CD4-positive, alpha-beta T cell treated with Interleukin-21 for 1 hour (primary cell): ENCODE data around the gene SYT14.
A peak's percentile ranks its signal among the peaks of the same experiment; 100 is the strongest.
"Not testable (repeated sequence)": the region's sequence is repeated elsewhere in the genome, so short reads cannot be mapped to it uniquely, and the experiment has no call there.

Source experiments
- DNase-seq: peaks from one replicate; pipeline ENCODE4 v3.0.0-alpha.2; 2020

SYT14 gene

DNA sequence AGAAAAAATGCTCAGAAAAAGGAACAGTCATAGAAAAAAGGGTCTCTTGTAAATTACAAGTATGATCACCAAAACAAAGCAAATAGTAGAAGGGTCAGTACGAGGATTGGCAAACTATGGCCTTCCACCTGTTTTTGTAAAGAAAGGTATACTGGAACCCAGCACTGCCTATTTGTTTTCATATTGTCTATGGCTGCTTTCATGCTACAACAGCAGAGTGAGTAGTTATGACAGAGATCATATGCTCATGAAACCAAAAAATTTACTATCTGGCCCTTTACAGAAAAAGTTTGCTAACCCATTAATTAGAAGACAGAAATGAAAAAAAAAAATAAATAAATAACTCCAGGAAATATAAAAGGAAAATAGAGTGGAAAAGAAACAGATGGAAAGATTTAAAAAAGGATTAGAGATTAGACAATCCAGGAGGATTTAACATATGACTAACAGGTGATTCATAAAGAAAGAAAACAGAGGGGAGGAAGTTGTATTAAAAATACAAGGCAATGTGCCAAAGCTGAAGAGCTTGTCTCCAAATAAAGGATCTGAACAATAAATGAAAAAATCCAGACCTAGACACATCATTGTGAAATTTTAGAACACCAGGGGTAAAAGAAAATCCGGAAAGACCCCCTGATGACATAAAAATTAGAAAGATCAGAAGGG is 186.0 kb downstream of the SYT14 start:
- DNase-seq, result no peak

DNA sequence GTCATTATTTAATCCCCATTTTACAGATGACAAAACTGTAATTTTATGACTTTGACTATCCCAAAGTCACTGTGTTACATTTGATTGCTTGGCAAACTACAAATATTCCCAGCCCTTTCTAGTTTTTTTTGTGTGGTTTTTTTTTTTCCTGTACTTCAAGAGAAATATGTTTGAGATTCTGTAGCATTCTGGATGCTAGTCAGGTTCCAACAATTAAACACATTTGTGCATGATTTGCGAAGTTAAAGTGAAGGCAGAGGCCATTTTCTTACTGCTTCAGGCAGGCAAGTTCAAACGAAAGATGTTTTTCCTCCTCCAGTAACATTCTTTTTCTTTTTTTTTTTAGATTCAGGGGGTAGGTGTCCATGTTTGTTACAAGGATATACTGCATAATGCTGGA is 186.7 kb downstream of the SYT14 start:
- DNase-seq, result no peak

DNA sequence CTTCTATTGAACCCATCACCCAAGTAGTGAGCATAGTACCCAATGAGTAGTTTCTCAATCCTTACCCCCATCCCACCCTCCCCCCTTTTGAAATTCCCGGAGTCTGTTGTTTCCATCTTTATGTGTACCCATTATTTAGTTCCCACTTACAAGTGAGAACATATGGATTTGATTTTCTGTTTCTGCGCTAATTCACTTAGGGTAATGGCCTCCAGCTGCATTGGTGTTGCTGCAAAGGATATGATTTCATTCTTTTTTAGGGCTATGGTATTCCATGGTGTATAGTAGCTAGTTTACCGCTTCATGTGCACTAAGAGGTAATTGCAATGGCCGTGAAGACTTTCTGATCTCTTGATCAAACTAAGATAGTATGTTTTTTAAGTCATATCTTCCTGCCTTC is 187.1 kb downstream of the SYT14 start:
- no peak for DNase-seq

GRCh38 chr1:210129092-210129491 is 191.1 kb downstream of the SYT14 start:
- DNase-seq, result no peak

GRCh38 chr1:210129759-210130158 is 191.7 kb downstream of the SYT14 start:
- no peak for DNase-seq

DNA sequence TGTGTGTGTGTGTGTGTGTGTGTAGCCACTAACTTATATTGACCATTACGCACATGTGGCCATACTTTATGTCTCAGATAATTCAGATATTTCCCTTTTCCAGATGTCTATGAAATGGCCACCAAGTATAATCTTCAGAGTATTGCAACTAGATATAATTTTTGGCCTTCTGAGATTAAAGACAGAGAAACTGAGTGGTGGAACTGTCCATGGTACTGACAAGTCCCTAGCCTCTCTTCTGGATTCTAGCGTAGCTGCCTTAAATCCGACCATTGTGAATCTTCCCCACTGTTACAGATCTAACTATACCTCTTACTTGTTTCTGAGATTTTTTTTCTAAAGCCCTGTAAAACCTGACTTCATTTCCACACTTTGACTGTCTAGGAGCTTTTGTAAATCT is 194.6 kb downstream of the SYT14 start:
- DNase-seq, result no peak

GRCh38 chr1:210143465-210144062 is 205.5 kb downstream of the SYT14 start:
- DNase-seq, result peak; percentile 23

GRCh38 chr1:210144736-210145135 is 206.7 kb downstream of the SYT14 start:
- DNase-seq, result no peak

GRCh38 chr1:210151052-210151672 is 213.1 kb downstream of the SYT14 start:
- no peak for DNase-seq

DNA sequence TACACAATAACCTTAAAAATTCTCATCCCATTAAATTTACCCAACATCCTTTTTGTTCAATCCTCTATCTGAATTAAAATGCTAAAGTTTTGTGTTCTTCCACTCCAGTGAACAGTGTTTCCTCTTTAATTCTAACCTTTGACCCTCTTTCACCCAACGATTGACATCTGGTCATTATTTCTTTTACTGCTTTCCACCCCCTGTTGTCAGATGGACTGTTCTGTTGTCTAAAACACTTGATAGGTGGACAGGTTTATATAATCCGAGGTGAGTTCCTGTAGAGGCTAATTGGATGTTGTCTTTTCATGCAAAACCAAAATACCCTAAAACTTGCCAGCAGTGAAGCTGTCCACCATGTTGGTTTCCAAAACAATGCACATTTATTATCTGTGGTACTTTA is 221.2 kb downstream of the SYT14 start:
- DNase-seq, result no peak

- no peak for DNase-seq
Observed at GRCh38 chr1:210170220-210170619, 232.2 kb downstream of the SYT14 start.

GRCh38 chr1:210174133-210174532 is 236.1 kb downstream of the SYT14 start:
- DNase-seq, result no peak

GRCh38 chr1:210185063-210185462 is 247.0 kb downstream of the SYT14 start:
- DNase-seq, result no peak

GRCh38 chr1:210187849-210188606 is 250.0 kb downstream of the SYT14 start:
- not testable (repeated sequence) for DNase-seq

DNA sequence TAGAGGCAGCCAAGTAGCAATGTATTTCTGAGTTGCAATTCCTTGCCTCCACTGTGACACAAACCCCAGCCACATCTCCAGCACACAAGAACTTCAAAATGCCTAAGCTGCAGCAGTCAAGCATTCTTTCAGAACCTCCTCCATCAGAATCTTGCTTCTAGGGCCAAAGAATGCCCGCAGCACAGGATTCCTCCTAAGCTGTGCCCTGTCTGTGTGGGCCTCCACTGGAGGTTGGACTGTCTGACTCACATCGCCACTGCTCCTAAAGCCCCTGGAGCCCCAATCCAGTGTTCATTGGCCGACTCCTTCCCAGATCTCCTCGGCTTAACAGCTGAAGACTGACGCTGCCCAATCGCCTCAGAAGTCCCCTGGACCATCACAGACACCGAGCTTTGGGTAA is 251.4 kb downstream of the SYT14 start:
- DNase-seq, result no peak

DNA sequence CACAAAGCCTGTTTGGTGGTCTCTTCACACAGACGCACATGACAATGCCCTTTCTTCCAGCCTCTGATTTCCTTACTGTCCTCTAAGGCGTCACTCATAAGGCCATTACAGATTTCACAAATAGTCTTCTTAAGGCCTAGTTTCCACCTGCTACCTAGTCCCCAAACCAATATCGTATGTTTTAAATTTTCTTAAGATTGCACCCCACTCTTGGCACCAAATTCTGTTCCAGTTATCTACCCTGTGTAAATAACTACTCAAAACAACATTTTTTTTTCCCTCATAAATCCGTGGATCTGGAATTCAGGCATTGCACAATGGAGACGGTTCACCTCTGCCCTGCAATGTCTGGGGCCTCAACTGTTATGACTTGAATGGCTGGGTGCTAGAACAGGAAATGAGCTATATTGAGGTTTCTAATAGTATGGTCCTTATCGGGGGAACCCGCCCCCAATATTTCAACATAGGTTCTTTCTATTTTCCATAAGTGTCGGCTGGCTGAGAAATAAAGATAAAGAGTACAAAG is 257.7 kb downstream of the SYT14 start:
- no peak for DNase-seq

DNA sequence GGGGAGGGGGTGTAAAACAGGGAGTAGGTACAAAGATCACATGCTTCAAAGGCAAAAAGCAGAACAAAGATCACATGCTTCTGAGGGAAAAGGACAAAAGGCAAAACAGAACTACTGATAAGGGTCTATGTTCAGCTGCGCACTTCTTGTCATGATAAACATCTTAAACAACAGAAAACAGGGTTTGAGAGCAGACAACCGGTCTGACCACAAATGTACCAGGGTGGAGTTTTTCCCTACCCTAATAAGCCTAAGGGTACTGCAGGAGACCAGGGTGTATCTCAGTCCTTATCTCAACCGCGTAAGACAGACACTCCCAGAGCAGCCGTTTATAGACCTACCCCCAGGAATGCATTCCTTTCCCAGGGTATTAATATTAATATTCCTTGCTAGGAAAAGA is 258.2 kb downstream of the SYT14 start:
- not testable (repeated sequence) for DNase-seq

DNA sequence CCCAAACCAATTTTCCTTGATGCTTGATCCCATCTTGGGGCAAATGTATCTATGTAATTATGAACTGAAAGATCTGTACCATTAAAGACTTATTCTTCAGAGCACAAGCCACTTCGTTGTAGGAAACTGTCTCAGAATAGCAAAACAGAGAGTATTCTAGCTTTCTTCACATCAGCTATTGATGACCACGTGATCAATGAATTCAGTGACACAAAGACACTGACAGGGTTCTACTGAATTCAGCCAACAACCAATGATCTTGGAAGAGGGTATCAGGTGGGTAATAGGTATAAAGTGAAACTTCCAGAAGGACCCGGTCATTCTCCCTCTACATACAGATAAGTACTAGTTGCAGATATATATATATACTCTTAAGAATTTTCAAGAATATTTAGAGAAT is 260.8 kb downstream of the SYT14 start:
- no peak for DNase-seq

DNA sequence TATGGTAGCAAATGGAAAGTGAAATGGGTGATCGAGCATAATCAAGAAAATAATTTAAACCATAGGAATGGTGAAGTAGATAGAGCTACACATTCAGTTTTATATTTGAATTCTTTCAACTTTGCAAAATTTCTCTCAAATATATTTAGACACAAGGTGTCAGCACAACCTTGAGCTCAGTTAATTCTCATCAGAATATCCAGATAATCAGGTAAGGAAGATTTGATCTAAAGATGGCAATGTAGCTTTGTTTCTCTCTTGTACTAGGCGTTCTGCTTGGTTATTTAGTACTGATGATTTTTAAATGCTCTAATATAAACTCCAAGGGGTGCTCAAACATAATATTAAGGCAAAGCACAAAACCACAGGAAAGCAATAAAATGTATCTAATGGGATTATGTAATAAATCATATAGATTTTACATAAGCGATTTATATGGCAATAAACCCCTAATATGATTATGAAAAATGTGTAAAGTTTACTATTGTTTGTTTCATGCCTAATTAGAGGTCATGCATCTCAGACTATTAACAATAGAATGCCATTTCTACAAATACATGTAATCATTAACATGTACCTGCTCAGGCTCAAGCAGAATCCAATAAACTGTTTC is 262.2 kb downstream of the SYT14 start:
- no peak for DNase-seq

- DNase-seq, result no peak
Observed at GRCh38 chr1:210201681-210202080, 263.7 kb downstream of the SYT14 start.

DNA sequence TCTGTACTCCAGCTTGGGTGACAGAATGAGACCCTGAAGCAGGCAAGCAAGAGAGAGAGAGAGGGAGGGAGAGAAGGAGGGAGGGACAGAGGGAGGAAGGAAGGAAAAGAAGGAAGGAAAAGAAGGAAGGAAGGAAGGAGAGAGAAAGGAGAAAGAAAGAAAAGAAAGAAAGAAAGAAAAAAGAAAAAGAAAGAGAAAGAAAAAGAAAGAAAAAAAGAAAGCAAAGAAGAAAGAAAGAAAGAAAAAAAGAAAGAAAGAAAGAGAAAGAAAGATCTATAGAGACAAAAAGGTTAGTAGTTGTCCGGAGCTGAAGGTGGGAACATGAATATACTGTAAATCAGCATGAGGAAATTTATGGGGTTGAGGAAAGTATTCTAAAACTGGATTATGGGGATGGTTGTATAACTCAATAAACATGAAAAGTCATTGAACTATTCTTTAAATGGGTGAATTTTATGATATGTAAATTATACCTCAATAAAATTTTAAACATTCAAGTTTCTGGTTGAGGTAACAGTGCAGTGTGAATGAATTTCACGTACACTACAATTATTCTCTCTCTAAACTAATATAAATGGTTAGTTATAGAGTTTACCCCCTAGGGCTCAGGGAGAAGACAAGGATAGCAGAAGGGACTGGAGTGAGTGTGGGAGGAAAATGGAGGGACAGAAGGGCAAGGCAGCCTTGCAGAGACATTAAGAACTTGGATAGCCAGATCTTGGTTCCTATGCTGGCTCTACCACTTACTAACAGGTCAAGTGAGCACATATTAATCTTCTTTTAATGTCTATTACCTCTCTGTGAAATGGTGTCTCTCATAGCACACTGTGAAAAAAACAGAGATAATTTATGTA is 269.8 kb downstream of the SYT14 start:
- DNase-seq, result no peak

DNA sequence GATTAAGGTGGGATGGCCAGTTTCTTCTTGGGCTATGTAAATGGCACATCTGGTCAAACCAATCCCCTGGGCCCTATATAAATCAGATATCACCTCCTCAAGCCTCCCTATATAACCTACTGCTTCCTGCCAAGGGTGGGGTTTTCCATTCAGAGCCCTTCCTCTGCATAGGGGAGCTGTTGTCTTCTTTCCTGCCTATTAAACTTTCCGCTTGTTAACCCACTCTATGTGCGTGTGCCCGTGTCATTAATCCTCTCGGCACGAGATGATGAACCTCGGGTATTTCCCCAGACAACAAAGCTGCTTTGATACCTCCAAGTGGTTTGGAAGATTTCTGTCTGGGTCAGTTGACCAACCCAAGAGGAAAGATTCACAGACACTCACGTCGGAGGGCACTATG is 275.3 kb downstream of the SYT14 start:
- no peak for DNase-seq
